IMR-90 (cell line): ENCODE data around the gene ASB17. TPM values are rescaled to one million over a fixed set of nuclear protein-coding genes. Genes with fewer than 3 reads are reported as not detected.

Source experiments
- ATAC-seq: fragments of 200-7000 bp; cut with Tn5 transposase; 2 replicates; pipeline ENCODE4 v1.9.1; 2020; ENCODE audit warnings: low read depth, mild to moderate bottlenecking, moderate library complexity
- BruUV-seq: library from RNA; stranded (reverse); fragments of 400-500 nt; replicated peaks from 2 replicates; lab custom pipeline; 2021; lab: Mats Ljungman, UMichigan
- CTCF ChIA-PET: fragments of 300-600 bp; formaldehyde crosslinking; extraction: SDS; loops from one replicate; lab custom pipeline; 2021; ENCODE audit warnings: antibody characterized with exemption; lab: Yijun Ruan, JAX
- POLR2A ChIA-PET: fragments of 300-600 bp; sonication (Branson Sonifier 250); formaldehyde crosslinking; loops from one replicate; lab custom pipeline; 2022; ENCODE audit warnings: antibody characterized with exemption; ENCODE audit not compliant: unreplicated experiment; lab: Charles Lee
- DNase-seq: peaks from one replicate; pipeline ENCODE4 v3.0.0; 2013
- H2AFZ ChIP-seq: replicated peaks from 2 replicates; pipeline ENCODE3; 2013; ENCODE audit warnings: low read length, mild to moderate bottlenecking; ENCODE audit not compliant: poor library complexity
- H2AK5ac ChIP-seq: 2 replicates; pipeline ENCODE4 v1.6.1; 2013; ENCODE audit warnings: low read depth, low read length, inconsistent platforms
- H2AK9ac ChIP-seq: replicated peaks from 2 replicates; pipeline ENCODE3; 2013; ENCODE audit warnings: mild to moderate bottlenecking, low read depth, low read length, moderate library complexity; ENCODE audit not compliant: poor library complexity
- H2BK120ac ChIP-seq: 2 replicates; pipeline ENCODE4 v1.6.1; 2013; ENCODE audit warnings: low read depth, low read length, inconsistent platforms
- H2BK15ac ChIP-seq: 3 replicates; pipeline ENCODE4 v1.6.1; 2013; ENCODE audit warnings: low read depth, low read length, inconsistent platforms
- H2BK20ac ChIP-seq: 2 replicates; pipeline ENCODE4 v1.6.1; 2013; ENCODE audit warnings: low read depth, mild to moderate bottlenecking, inconsistent platforms, low read length, moderate library complexity
- H2BK5ac ChIP-seq: 2 replicates; pipeline ENCODE4 v1.6.1; 2013; ENCODE audit warnings: mild to moderate bottlenecking, low read depth, low read length, inconsistent platforms; ENCODE audit not compliant: poor library complexity, severe bottlenecking
- H3K14ac ChIP-seq: replicated peaks from 2 replicates; pipeline ENCODE4 v1.6.1; 2013; ENCODE audit warnings: low read depth, low read length, inconsistent platforms
- H3K18ac ChIP-seq: 2 replicates; pipeline ENCODE4 v1.6.1; 2013; ENCODE audit warnings: low read depth, low read length, control low read depth
- H3K23ac ChIP-seq: 2 replicates; pipeline ENCODE4 v1.6.1; 2013; ENCODE audit warnings: low read depth, low read length, inconsistent platforms
- H3K27ac ChIP-seq: 2 replicates; pipeline ENCODE4 v1.5.1; 2013; ENCODE audit warnings: mild to moderate bottlenecking, control low read depth, low read length; ENCODE audit not compliant: insufficient read depth
- H3K27me3 ChIP-seq: 2 replicates; pipeline ENCODE4 v1.6.1; 2013; ENCODE audit warnings: low read length; ENCODE audit not compliant: control insufficient read depth, insufficient read depth
- H3K36me3 ChIP-seq: 2 replicates; pipeline ENCODE4 v1.6.1; 2013; ENCODE audit warnings: low read length, mixed read lengths; ENCODE audit not compliant: control insufficient read depth, insufficient read depth
- H3K4ac ChIP-seq: 2 replicates; pipeline ENCODE4 v1.6.1; 2013; ENCODE audit warnings: low read depth, low read length, inconsistent platforms
- H3K4me1 ChIP-seq: 2 replicates; pipeline ENCODE4 v1.6.1; 2013; ENCODE audit warnings: low read length, mixed read lengths; ENCODE audit not compliant: control insufficient read depth, insufficient read depth
- H3K4me2 ChIP-seq: 2 replicates; pipeline ENCODE4 v1.6.1; 2013; ENCODE audit warnings: low read depth, mild to moderate bottlenecking, control low read depth, low read length, moderate library complexity
- H3K4me3 ChIP-seq: 2 replicates; pipeline ENCODE4 v1.5.1; 2013; ENCODE audit warnings: low read depth, mild to moderate bottlenecking, control low read depth, low read length, moderate library complexity; ENCODE audit not compliant: insufficient read depth
- H3K56ac ChIP-seq: 2 replicates; pipeline ENCODE4 v1.6.1; 2013; ENCODE audit warnings: low read length, inconsistent platforms; ENCODE audit not compliant: insufficient read depth; ENCODE audit errors: extremely low read depth
- H3K79me1 ChIP-seq, 2 experiments: 2 replicates each; pipeline ENCODE4 v1.6.1; 2013; ENCODE audit warnings: low read length in 2 of 2, inconsistent platforms in 1 of 2, low read depth in 1 of 2
- H3K9ac ChIP-seq: 2 replicates; pipeline ENCODE4 v1.6.1; 2013; ENCODE audit warnings: low read depth, low read length, control low read depth
- H3K9me1 ChIP-seq: 2 replicates; pipeline ENCODE4 v1.6.1; 2013; ENCODE audit warnings: low read length, inconsistent platforms; ENCODE audit not compliant: insufficient read depth
- H3K9me3 ChIP-seq: 2 replicates; pipeline ENCODE4 v1.6.1; 2013; ENCODE audit warnings: low read length; ENCODE audit not compliant: control insufficient read depth, insufficient read depth
- H4K20me1 ChIP-seq: 2 replicates; pipeline ENCODE4 v1.6.1; 2013; ENCODE audit warnings: low read length, inconsistent platforms; ENCODE audit not compliant: insufficient read depth
- H4K5ac ChIP-seq: 2 replicates; pipeline ENCODE4 v1.6.1; 2013; ENCODE audit warnings: mild to moderate bottlenecking, low read depth, low read length, control low read depth
- H4K8ac ChIP-seq, 2 experiments: 2 replicates each; pipeline ENCODE4 v1.6.1; 2013; ENCODE audit warnings: low read depth in 2 of 2, low read length in 2 of 2, control low read depth in 1 of 2, inconsistent platforms in 1 of 2
- H4K91ac ChIP-seq: 2 replicates; pipeline ENCODE4 v1.6.1; 2013; ENCODE audit warnings: low read depth, low read length, inconsistent platforms; ENCODE audit not compliant: insufficient read depth
- BHLHE40 ChIP-seq: fragments of 150-350 bp; IDR thresholded peaks from 2 replicates; pipeline ENCODE4 v1.6.1; 2016; ENCODE audit warnings: mild to moderate bottlenecking, low read depth, low read length
- CEBPB ChIP-seq: IDR thresholded peaks from 2 replicates; pipeline ENCODE4 v1.6.1; 2012; ENCODE audit warnings: low read depth, low read length, improper control_type of control experiment
- CHD1 ChIP-seq: IDR thresholded peaks from 2 replicates; pipeline ENCODE4 v1.6.1; 2012; ENCODE audit warnings: low read depth, low read length, improper control_type of control experiment
- CTCF ChIP-seq: conservative IDR thresholded peaks from 2 replicates; pipeline ENCODE4 v1.5.1; 2012; ENCODE audit warnings: mild to moderate bottlenecking, low read depth, low read length, improper control_type of control experiment
- ELK1 ChIP-seq: fragments of 150-350 bp; IDR thresholded peaks from 2 replicates; pipeline ENCODE4 v1.6.1; 2016; ENCODE audit warnings: low read depth, mild to moderate bottlenecking, low read length, moderate library complexity, borderline replicate concordance
- FOS ChIP-seq: fragments of 150-350 bp; IDR thresholded peaks from 2 replicates; pipeline ENCODE4 v1.6.1; 2016; ENCODE audit warnings: low read depth, low read length
- MAFK ChIP-seq: IDR thresholded peaks from 2 replicates; pipeline ENCODE4 v1.6.1; 2012; ENCODE audit warnings: low read depth, low read length, improper control_type of control experiment
- MAZ ChIP-seq: IDR thresholded peaks from 2 replicates; pipeline ENCODE4 v1.6.1; 2012; ENCODE audit warnings: low read depth, mild to moderate bottlenecking, low read length, improper control_type of control experiment, moderate library complexity, borderline replicate concordance
- MXI1 ChIP-seq: IDR thresholded peaks from 2 replicates; pipeline ENCODE4 v1.6.1; 2012; ENCODE audit warnings: low read depth, mild to moderate bottlenecking, low read length, moderate library complexity, borderline replicate concordance
- NFE2L2 ChIP-seq: fragments of 150-350 bp; IDR thresholded peaks from 2 replicates; pipeline ENCODE4 v1.6.1; 2016; ENCODE audit warnings: low read depth, mild to moderate bottlenecking, low read length
- POLR2A ChIP-seq: IDR thresholded peaks from 2 replicates; pipeline ENCODE4 v1.6.1; 2012; ENCODE audit warnings: mild to moderate bottlenecking, low read depth, low read length
- RAD21 ChIP-seq: IDR thresholded peaks from 2 replicates; pipeline ENCODE4 v1.6.1; 2012; ENCODE audit warnings: low read length, improper control_type of control experiment
- RCOR1 ChIP-seq: IDR thresholded peaks from 2 replicates; pipeline ENCODE4 v1.6.1; 2012; ENCODE audit warnings: mild to moderate bottlenecking, low read length, improper control_type of control experiment; ENCODE audit not compliant: insufficient replicate concordance
- RFX5 ChIP-seq: IDR thresholded peaks from 2 replicates; pipeline ENCODE4 v1.8.0; 2012; ENCODE audit warnings: low read depth, mild to moderate bottlenecking, low read length, moderate library complexity
- SMC3 ChIP-seq: fragments of 150-350 bp; IDR thresholded peaks from 2 replicates; pipeline ENCODE4 v1.6.1; 2016; ENCODE audit warnings: low read depth, mild to moderate bottlenecking, antibody characterized with exemption, low read length, moderate library complexity
- USF2 ChIP-seq: fragments of 150-350 bp; IDR thresholded peaks from 2 replicates; pipeline ENCODE4 v1.6.1; 2017; ENCODE audit warnings: mild to moderate bottlenecking, antibody characterized with exemption, low read length, low read depth
- WGBS, 2 experiments: methylation state at CpG; one replicate each; pipeline versions ENCODE4 v1.1.5 to v1.1.7; 2013; ENCODE audit warnings: missing lambda C conversion rate in 2 of 2; ENCODE audit not compliant: insufficient read length in 1 of 2; ENCODE audit errors: extremely low coverage in 2 of 2; 5-methylcytosine and 5-hydroxymethylcytosine counted together
- dilution Hi-C: fragments of 300-500 bp; cut with HindIII; formaldehyde crosslinking; loops from one replicate; pipeline ENCODE4 v1.14.3; 2018; ENCODE audit warnings: low sequenced_read_pairs; ENCODE audit not compliant: unreplicated experiment
- in situ Hi-C: fragments of 300-500 bp; cut with MboI; formaldehyde crosslinking; loops from 3 replicates; pipeline ENCODE4 v1.14.3; 2019; ENCODE audit warnings: low sequenced_read_pairs, inconsistent platforms, mixed read lengths
- intact Hi-C: fragments of 100-400 bp; cut with micrococcal nuclease; formaldehyde crosslinking; loops from 2 replicates; pipeline ENCODE4 v1.10.0; 2022
- polyA plus RNA-seq, 3 experiments: library from polyadenylated mRNA; depleted of rRNA; stranded (reverse); fragments of >200 nt; gene quantifications; 2 replicates each; pipeline ENCODE4 v1.2.3, GENCODE V29; 2012; ENCODE audit warnings: low replicate concordance in 1 of 3
- total RNA-seq: library from RNA; depleted of rRNA; stranded (reverse); fragments of >200 nt; gene quantifications from 2 replicates; pipeline ENCODE4 v1.2.3, GENCODE V29; 2012

ASB17 gene
- total and polyA plus RNA-seq, 2 of the 4 experiments (the other 2 are of a cell fraction) = not detected

GRCh38 chr1:75870951-75871350 is 61.3 kb downstream of the ASB17 start:
- dilution Hi-C loops (no loop called here), intact Hi-C loops (no loop called here), in situ Hi-C loops (no loop called here)
- no peak overlapping the region for H3K56ac ChIP-seq
- ChIA-PET CTCF (no interaction called here), POLR2A (no interaction called here)
- H2BK5ac ChIP-seq = no peak overlapping the region
- H3K9me1 ChIP-seq = no peaks in the 10 kb centered on the region
- no peak for ATAC-seq
- H2AK5ac ChIP-seq = no peak overlapping the region
- no peak overlapping the region for H3K18ac ChIP-seq
- DNase-seq = no peak
- H3K9me3 ChIP-seq = no peaks in the 10 kb centered on the region
- no peak for TF ChIP-seq MAFK
- TF ChIP-seq CEBPB = no peak
- no peak for TF ChIP-seq USF2
- no peak for TF ChIP-seq SMC3
- TF ChIP-seq RAD21 = no peak
- no peak for TF ChIP-seq RFX5
- TF ChIP-seq MAZ = no peak
- no peak for TF ChIP-seq FOS
- no peak for TF ChIP-seq RCOR1
- no peak for TF ChIP-seq POLR2A
- TF ChIP-seq ELK1 = no peak
- no peak for TF ChIP-seq CHD1
- no peak for TF ChIP-seq MXI1
- TF ChIP-seq CTCF = no peak
- no peak for TF ChIP-seq NFE2L2
- no peak for TF ChIP-seq BHLHE40
- no peak overlapping the region for H4K5ac ChIP-seq
- H3K36me3 ChIP-seq = no peaks in the 10 kb centered on the region
- no peak overlapping the region for H4K91ac ChIP-seq
- H4K8ac ChIP-seq = no peak overlapping the region
- no peak overlapping the region for H3K4me2 ChIP-seq
- H3K14ac ChIP-seq = no peak overlapping the region
- H2BK120ac ChIP-seq = no peak overlapping the region
- no peak overlapping the region for H2BK20ac ChIP-seq
- BruUV-seq = no TSS peak
- H3K4me3 ChIP-seq = no peak overlapping the region
- H3K4ac ChIP-seq = no peak overlapping the region
- H3K4me1 ChIP-seq = no peaks in the 10 kb centered on the region
- no peaks in the 10 kb centered on the region for H4K20me1 ChIP-seq
- no peaks in the 10 kb centered on the region for H3K27me3 ChIP-seq
- no peak overlapping the region for H2AFZ ChIP-seq
- no peak overlapping the region for H3K9ac ChIP-seq
- H3K27ac ChIP-seq = no peak overlapping the region
- WGBS, 2 experiments = no CpG with 5 or more reads among the region's 1 CpG
- no peak overlapping the region for H2BK15ac ChIP-seq
- no peak overlapping the region for H2AK9ac ChIP-seq
- no peak overlapping the region for H3K23ac ChIP-seq
- H3K79me1 ChIP-seq = no peaks in the 10 kb centered on the region
